GM10266 (cell line): Measurements from ENCODE around the gene ESPNL.

Source experiments
- DNase-seq: peaks from one replicate; pipeline ENCODE4 v3.0.0; 2012; ENCODE audit errors: extremely low spot score
- TF ChIP-seq, protein P1 (sequence below): IDR thresholded peaks from 2 replicates; pipeline ENCODE4 v1.5.1; 2012; ENCODE audit warnings: mild to moderate bottlenecking, low read depth; ENCODE audit not compliant: control insufficient read depth, insufficient read depth; ENCODE audit errors: missing control alignments

ESPNL gene

DNA sequence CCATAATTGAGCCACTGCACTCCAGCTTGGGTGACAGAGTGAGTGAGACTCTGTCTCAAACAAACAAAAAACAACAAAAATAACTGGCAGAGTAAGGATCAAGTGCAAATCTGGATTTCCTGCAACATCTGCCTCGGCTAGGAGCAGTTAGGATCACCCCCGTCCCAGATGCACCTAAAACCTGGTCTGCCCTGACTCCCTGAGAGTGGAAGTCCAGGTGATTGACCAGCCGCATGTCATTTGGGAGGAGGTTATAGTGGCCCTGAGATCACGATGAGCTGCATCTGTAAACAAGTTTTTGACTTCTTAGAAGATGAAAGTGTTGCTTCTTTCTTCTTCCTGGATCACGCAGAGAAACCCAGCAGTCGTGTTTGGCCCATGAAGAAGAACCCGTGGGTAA lies 5.0 kb upstream of the ESPNL start:
- DNase-seq: no peak
- TF ChIP-seq, protein P1, sequence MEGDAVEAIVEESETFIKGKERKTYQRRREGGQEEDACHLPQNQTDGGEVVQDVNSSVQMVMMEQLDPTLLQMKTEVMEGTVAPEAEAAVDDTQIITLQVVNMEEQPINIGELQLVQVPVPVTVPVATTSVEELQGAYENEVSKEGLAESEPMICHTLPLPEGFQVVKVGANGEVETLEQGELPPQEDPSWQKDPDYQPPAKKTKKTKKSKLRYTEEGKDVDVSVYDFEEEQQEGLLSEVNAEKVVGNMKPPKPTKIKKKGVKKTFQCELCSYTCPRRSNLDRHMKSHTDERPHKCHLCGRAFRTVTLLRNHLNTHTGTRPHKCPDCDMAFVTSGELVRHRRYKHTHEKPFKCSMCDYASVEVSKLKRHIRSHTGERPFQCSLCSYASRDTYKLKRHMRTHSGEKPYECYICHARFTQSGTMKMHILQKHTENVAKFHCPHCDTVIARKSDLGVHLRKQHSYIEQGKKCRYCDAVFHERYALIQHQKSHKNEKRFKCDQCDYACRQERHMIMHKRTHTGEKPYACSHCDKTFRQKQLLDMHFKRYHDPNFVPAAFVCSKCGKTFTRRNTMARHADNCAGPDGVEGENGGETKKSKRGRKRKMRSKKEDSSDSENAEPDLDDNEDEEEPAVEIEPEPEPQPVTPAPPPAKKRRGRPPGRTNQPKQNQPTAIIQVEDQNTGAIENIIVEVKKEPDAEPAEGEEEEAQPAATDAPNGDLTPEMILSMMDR: no peak

DNA sequence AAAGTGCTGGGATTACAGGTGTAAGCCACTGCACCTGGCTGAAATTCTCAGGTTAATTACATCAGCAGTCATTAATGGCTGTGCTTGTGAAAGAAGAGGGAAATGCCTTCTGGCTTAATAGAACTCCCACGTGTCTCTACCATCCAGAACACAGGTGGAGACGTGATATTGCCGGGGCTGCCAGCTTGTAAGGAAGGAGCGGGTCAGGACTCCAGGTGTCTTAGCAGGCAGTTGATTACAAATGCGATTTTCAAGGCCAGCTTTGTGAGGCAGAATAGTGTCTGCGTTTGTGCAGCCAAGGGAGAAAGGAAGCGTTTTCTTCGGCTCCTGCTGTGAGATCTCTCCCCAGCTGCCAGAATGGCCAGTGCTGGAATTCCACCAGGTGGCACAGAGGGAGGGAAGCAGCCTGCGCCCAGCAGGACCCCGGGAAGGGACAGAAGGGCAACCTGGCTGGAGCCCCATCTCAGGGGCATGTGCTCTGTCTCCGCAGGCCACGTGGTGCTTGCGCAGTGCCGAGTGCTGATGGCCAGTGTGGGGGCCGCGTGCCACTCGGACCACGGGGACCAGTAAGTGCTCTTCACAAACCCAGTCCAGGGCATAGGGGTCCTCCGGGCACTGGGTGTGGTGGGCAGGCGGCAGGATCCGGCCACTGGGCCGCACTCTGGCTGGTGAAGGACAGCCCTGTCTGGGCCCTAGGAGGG lies 3.7 kb upstream of the ESPNL start:
- TF ChIP-seq, protein P1: no peak
- no peak for DNase-seq

GRCh38 chr2:238097201-238097987 lies 2.7 kb upstream of the ESPNL start:
- TF ChIP-seq, protein P1: no peak
- no peak for DNase-seq

DNA sequence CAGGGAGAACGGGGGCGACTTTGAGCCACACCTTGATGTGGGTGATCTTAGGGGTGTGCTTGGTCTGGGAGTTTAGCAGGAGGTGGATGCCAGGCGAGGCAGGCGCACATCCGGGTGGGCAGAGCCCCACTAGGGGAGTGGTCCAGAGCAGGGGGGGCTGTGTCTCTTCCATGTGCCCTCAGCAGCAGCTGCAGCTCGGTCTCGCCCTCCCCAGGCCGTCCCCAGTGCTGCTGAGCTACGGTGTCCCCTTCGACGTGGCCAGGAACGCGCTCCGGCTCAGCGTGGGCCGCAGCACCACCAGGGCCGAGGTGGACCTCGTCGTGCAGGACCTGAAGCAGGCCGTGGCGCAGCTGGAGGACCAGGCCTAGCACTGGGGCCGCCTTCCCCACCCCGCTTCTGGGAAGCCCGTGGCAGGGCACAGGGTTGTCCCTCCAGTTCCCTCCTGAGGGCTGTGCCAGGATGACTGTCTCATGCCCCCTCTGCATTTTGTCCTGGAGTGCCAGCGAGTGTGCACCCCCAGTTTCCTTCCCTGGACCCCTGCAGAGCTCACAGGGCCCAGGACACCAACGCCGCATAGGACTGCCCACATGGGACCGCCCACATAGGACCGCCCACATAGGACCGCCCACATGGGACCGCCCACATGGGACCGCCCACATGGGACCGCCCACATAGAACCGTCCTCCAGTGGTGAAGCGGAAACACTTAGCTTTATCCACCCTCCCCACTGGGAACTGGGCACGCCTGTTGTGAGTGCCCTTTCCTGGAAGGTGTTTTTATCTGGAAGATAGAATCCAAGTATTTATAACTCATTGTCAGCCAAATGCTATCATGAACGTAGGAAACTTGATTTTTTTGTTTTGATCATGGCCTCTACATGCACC lies 1.9 kb upstream of the ESPNL start:
- TF ChIP-seq, protein P1: no peak
- peak; percentile 92 for DNase-seq

DNA sequence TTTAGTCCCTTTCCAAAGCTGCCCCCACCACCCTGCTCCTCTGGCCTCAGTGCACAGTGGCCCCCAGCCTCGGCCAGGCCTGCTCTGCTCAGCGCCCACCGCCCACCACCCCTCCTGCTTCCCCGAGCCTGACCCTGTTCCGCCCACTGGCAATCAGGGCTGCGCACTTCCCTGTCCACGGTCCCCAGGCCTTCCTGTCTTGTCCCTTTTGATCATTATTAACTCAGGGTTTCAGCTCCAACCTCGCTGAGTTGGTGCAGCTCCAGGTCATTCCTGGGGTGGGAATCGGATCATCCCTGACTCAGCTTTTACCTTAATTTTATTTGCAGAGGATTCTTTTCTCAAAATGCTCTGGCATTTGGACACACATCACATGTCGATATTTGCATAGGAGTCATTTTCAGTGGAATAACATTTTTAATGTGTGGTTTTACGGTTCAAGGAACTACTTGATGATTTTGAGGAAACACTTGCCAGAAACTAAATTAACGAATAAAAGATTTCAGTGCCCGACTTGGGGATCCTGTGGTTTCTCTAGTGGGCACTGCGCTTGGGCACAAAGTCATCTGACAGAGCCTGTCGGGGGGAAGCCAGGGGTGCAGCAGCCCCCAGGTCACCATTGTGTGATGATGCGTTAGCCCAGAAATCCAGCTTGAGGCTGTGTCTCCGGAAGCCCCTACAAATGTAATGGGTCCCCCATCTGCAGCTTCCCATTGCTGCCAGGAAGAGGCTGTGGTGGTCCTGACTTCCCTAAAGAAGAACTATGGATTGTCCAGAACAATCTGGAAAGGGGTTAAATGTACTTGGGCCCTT lies 1.0 kb upstream of the ESPNL start:
- TF ChIP-seq, protein P1: no peak
- no peak for DNase-seq

GRCh38 chr2:238099714-238100048 lies 459 bp upstream of the ESPNL start:
- no peak for DNase-seq

More at GRCh38 chr2:238099714-238100048, 459 bp upstream of the ESPNL start:
- TF ChIP-seq, protein P1: no peak
